T-helper 22 cell (primary cell): ENCODE results near the gene OTUD3.
"Not testable (repeated sequence)": the region's sequence is repeated elsewhere in the genome, so short reads cannot be mapped to it uniquely, and the experiment has no call there.

ENCODE experiments used
- DNase-seq: peaks from one replicate; pipeline ENCODE4 v3.0.0-alpha.2; 2020; ENCODE audit warnings: low read depth

OTUD3 gene

GRCh38 chr1:19882111-19883071 lies at the start of gene OTUD3:
OTUD3 (plus strand) TSS chr1:19882395; CDS start chr1:19882514, 119 bp downstream.
- DNase-seq: peak; percentile 91

GRCh38 chr1:19835578-19835977 lies 46.6 kb upstream of the OTUD3 start:
- DNase-seq: no peak

GRCh38 chr1:19837866-19838265 lies 44.3 kb upstream of the OTUD3 start:
- no peak for DNase-seq

- DNase-seq: no peak
Observed at GRCh38 chr1:19840228-19840627, 42.0 kb upstream of the OTUD3 start.

GRCh38 chr1:19844731-19845495 lies 37.3 kb upstream of the OTUD3 start:
- no peak for DNase-seq

GRCh38 chr1:19845555-19845954 lies 36.6 kb upstream of the OTUD3 start:
- no peak for DNase-seq

GRCh38 chr1:19846338-19846737 lies 35.9 kb upstream of the OTUD3 start:
- DNase-seq: no peak

GRCh38 chr1:19847334-19847733 lies 34.9 kb upstream of the OTUD3 start:
- DNase-seq: not testable (repeated sequence)

- DNase-seq: not testable (repeated sequence)
Observed at GRCh38 chr1:19849307-19849706, 32.9 kb upstream of the OTUD3 start.

- no peak for DNase-seq
Observed at GRCh38 chr1:19850214-19850613, 32.0 kb upstream of the OTUD3 start.

- no peak for DNase-seq
Observed at GRCh38 chr1:19852036-19852435, 30.2 kb upstream of the OTUD3 start.

- DNase-seq: no peak
Observed at GRCh38 chr1:19854866-19855265, 27.3 kb upstream of the OTUD3 start.

- DNase-seq: no peak
Observed at GRCh38 chr1:19858893-19859292, 23.3 kb upstream of the OTUD3 start.

- DNase-seq: no peak
Observed at GRCh38 chr1:19859876-19860275, 22.3 kb upstream of the OTUD3 start.

- DNase-seq: no peak
Observed at GRCh38 chr1:19860418-19860817, 21.8 kb upstream of the OTUD3 start.

GRCh38 chr1:19861034-19861433 lies 21.2 kb upstream of the OTUD3 start:
- DNase-seq: no peak

- DNase-seq: no peak
Observed at GRCh38 chr1:19861842-19862530, 20.2 kb upstream of the OTUD3 start.

- no peak for DNase-seq
Observed at GRCh38 chr1:19862944-19863343, 19.3 kb upstream of the OTUD3 start.

- DNase-seq: no peak
Observed at GRCh38 chr1:19864570-19865160, 17.5 kb upstream of the OTUD3 start.

- no peak for DNase-seq
Observed at GRCh38 chr1:19866029-19866428, 16.2 kb upstream of the OTUD3 start.

- DNase-seq: no peak
Observed at GRCh38 chr1:19866758-19867157, 15.4 kb upstream of the OTUD3 start.

- DNase-seq: not testable (repeated sequence)
Observed at GRCh38 chr1:19868575-19868974, 13.6 kb upstream of the OTUD3 start.
